Stimulated activated CD4-positive, alpha-beta T cell treated with anti-CD3 and anti-CD28 coated beads, Interleukin-12 subunit alpha, Interleukin-12 subunit beta, amount 100 ng/mL, for 24 hours (primary cell): ENCODE measurements around the gene CKM.
"Not testable (repeated sequence)": the region's sequence is repeated elsewhere in the genome, so short reads cannot be mapped to it uniquely, and the experiment has no call there.

Experiments used
- DNase-seq, 2 experiments: peaks; one replicate each; pipeline ENCODE4 v3.0.0-alpha.2; 2020; ENCODE audit warnings: low read depth in 2 of 2

Gene CKM

GRCh38 chr19:45349430-45349941, 26.8 kb upstream of the CKM start:
- DNase-seq = no peak

GRCh38 chr19:45349126-45349415, 26.4 kb upstream of the CKM start:
- DNase-seq = no peak

- no peak for DNase-seq
Observed at GRCh38 chr19:45348367-45349125, 25.9 kb upstream of the CKM start.

GRCh38 chr19:45347570-45348366, 25.1 kb upstream of the CKM start:
- no peak for DNase-seq

GRCh38 chr19:45346449-45346848, 23.8 kb upstream of the CKM start:
- no peak for DNase-seq

DNA sequence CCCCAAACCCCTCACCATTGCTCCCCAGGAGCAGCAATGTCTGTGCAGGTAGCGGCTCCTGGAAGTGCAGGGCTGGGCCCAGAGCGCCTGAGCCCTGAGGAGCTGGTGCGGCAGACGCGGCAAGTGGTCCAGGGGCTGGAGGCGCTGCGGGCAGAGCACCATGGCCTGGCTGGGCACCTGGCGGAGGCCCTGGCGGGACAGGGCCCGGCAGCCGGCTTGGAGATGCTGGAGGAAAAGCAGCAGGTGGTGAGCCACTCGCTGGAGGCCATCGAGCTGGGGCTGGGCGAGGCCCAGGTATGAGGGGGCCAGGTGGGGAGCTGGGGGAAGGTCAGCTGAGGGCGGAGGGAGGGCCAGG, 22.8 kb upstream of the CKM start:
- no peak for DNase-seq

DNA sequence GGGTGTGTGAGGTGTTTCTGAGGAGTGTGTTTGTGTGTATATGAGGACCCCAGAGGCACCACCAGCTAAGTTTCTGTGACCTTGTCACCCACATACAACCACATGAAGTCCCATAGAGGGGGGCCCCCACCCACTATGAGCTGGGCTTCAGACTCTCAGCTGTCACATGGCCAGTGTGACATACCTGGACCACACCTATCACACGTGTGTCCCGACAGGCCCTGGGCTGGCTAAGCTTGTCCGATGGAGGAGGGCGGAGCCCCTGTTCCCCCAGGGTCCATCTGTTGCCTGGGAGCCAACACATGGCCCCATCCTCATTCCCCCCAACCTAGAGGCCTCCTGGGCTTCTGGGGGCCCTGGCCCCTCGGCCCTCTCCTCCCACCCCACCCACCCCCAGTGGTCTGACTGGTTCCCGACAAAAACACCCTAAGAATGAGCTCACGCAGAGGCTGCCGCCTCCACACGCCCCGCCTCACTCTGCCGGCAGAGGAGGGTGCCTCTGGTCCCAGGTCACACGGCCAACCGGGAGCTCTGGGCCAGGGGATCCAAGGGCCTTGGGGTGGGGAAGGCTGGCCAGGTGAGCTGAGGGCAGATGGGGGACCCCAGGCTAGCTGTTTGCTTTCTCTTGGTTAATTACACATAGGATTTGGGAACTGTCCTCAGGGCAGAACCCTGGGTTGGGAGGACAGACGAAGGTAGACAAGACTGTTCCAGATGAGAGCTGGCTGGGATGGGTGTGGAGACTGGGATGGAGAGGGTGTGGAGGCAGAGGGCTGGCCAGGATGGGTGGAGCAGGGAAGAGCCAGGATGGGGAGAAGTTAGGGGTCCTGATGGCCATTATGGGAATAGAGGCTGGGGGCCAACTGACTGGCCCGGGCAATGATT, 22.2 kb upstream of the CKM start:
- no peak for DNase-seq

DNA sequence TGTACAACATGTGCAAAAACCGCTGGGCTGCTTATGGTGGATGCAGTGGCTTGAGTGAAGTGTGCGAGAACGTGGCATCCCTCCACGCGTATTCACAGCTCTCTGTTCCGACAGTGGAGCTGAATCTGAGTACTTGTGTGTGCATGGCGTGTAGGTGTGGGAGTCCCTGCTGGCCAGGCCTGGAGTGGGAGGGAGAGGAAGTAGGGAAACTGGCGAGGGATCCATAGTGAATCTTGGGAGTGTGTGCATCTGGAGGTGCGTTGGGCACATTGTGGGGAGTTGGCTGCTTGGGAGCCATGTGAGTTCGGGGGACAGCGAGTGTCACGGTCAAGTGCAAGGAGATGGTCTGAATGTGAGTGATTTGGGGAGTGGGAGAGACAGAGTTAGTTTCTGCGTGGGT, 20.2 kb upstream of the CKM start:
- DNase-seq = no peak

- DNase-seq = no peak
Observed at GRCh38 chr19:45340899-45341453, 18.3 kb upstream of the CKM start.

- DNase-seq = peak in 1 of 2 experiments; percentile 21
Observed at GRCh38 chr19:45340232-45340898, 17.7 kb upstream of the CKM start, which contains the start of gene KLC3. Gene KLC3 (plus strand): TSS chr19:45340750. CDS start chr19:45345542, 4,792 bp downstream.

DNA sequence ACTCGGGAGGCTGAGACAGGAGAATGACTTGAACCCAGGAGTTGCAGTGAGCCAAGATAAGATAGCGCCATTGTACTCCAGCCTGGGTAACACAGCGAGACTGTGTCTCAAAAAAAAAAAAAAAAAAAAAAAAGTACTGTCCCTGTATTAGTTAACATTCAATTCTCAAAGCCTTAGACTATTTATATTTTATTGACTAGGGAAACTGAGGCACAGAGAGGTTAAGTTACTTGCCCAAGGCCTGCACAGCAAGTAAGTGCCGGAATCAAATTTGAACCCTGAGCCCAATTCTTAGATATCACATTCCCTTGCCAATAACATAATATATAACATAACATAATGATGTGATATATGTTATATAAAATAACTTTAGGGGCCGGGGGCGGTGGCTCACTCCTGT, 17.0 kb upstream of the CKM start:
- DNase-seq = no peak

DNA sequence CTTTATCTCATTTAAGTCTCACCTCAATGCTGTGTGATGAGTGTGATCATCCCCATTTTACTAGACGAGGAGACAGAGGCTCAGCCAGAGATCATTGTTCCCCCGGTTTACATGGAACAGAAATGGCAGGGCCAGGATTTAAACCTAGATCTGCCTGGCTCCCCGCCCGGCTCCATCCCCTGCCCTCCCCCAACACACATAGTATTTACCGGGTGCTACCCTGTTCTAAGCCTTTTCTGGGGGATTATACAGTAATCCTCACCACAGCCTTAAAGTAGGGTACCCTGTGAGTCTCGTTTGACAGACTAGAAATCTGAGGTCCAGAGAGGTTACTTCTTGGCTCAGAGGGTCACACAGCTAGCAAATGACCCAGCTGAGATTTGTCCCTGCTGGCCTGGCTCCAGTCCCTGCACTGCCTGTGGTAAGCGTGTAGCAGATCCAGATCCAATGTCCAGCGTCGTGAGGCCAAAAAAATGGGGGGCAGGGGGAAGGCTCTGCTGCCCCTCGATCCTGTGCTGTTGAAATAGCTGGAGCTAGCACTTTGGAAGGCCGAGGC, 14.1 kb upstream of the CKM start:
- DNase-seq = no peak

- not testable (repeated sequence) for DNase-seq
Observed at GRCh38 chr19:45334881-45335280, 12.2 kb upstream of the CKM start.

DNA sequence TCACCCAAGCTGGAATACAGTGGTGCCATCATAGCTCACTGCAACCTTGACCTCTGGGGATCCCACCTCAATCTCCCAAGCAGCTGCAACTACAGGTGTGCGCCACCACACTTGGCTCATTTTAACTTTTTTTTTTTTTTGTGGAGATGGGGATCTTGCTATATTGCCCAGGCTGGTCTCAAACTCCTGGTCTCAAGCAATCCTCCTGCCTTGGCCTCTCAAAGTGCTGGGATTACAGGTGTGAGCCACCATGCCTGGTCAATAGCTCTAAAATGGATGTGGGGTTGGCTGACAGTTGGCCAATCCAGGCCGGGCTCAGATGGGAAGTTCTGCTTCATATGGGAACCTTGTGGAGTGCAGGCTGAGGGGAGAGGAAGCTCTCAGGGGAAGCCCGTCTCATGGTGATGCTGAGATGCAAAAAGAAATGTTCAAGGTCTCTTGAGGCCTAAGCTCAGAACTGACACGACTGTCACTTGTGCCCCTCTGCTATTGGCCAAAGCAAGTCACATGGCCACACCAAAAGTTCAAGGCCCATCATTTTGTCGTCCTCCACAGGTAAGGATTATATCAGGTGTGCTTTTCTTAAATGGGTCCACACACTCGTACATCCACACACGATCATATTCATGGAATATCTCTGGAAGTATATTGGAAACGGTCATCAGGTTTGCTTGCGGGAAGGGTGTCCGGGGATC, 11.1 kb upstream of the CKM start:
- no peak for DNase-seq

- no peak for DNase-seq
Observed at GRCh38 chr19:45331411-45331810, 8.7 kb upstream of the CKM start.

DNA sequence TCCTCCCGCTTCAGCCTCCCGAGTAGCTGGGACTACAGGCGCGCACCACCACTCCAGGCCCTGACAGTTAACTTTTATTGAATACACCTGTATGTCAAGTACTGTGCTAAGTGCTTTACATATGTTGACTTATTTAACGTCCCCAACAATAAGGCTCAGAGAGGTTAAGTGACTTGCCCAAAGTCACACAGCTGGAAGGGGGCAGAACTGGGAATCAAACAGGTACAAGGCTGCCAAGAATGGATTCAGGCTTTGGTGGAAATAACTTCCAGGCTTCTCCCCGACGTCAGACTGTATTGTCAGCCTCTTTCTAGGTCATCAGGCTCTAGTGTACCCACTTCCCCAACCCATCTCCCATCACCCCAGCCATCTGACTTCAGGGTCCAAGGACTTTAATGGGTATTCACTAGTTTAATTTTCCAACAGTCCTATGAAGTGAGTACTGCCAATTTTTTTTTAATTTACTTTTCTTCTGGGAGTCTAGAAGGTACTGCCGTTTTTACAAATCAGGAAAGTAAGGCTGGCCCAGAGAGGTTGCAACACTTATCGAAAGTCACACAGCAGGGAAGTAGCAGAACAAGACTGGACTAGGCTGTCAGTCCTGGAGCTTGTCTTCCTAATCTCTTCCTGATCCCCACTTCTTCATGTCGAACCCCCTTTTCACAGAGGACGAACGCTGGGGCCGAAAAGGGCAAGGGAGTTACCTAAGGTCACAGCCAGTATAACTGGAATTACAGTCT, 4.9 kb upstream of the CKM start:
- no peak for DNase-seq

GRCh38 chr19:45324349-45324907, 1.8 kb upstream of the CKM start:
- DNase-seq = no peak

- DNase-seq = no peak
Observed at GRCh38 chr19:45323671-45324081, 1.0 kb upstream of the CKM start.

DNA sequence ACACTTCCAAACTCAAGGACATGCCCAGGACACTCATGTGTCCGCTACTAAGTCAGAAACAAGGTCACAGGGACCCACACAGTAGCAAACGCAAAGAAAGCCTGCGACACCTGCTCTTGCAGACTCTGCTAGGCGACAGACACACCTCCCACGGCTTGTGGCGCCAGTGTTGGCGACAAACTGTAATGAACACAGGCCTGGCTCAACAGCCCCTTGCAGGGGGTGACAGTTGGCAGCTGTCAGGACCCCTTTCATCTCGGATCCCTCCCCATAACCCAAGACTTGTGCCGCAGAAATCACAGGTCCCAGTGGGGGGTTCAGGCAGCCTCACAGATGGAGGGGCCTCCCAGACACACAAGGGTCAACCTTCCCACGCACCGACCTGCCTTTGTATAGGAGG, 364 bp downstream of the CKM start:
- no peak for DNase-seq
